ENCODE data around the gene PKP2. TPM values are rescaled to one million over a fixed set of nuclear protein-coding genes. Genes with fewer than 3 reads are reported as not detected.

Gene PKP2
- total and polyA plus RNA-seq, 2 donors (not counting 3 experiments of a cell fraction or from before 2014, with no cell fraction given) = 1.4 to 6.5 TPM

- H3K79me2 ChIP-seq (ENCODE audit: control insufficient read depth, insufficient read depth, low read length) = no peaks in the 10 kb centered on the region
- H3K4me3 ChIP-seq (replicated peaks in 1 of 3; ENCODE audit: insufficient read depth in 1 of 3, low read depth in 1 of 3, low read length in 3 of 3) = no peak overlapping the region
- H3K4me2 ChIP-seq (ENCODE audit: insufficient read depth, low read length) = no peak overlapping the region
- H4K20me1 ChIP-seq (replicated peaks; ENCODE audit: control insufficient read depth, extremely low read depth, insufficient read depth, low read length) = no peaks in the 10 kb centered on the region
- no peaks in the 10 kb centered on the region for H3K9me3 ChIP-seq (replicated peaks; ENCODE audit: control insufficient read depth, insufficient read depth, low read length)
- H3K27ac ChIP-seq (ENCODE audit: insufficient read depth, low read depth, low read length) = no peak overlapping the region
- CTCF ChIA-PET = no interaction called here
- H3K36me3 ChIP-seq (ENCODE audit: control insufficient read depth in 2 of 2, extremely low read depth in 1 of 2, insufficient read depth in 2 of 2, low read length in 2 of 2) = no peaks in the 10 kb centered on the region
- H2AFZ ChIP-seq (ENCODE audit: low read depth, low read length) = no peak overlapping the region
- dilution Hi-C loops (cut with MboI; ENCODE audit: extremely low pct_ligation_motif_present, low sequenced_read_pairs) = no loop called here
- peaks cover 26 to 29% of the 10 kb centered on the region in 2 experiments for H3K27me3 ChIP-seq (ENCODE audit: control insufficient read depth in 2 of 2, insufficient read depth in 2 of 2, low read length in 2 of 2)
- no peak for DNase-seq (ENCODE audit: low read depth, low spot score)
- H3K4me1 ChIP-seq (ENCODE audit: control insufficient read depth, extremely low read depth, insufficient read depth, low read length) = no peaks in the 10 kb centered on the region
- H3K9me1 ChIP-seq (replicated peaks; ENCODE audit: control insufficient read depth, extremely low read depth, insufficient read depth, low read length) = no peaks in the 10 kb centered on the region
- no TSS peak for BruUV-seq (replicated peaks)
- intact Hi-C loops (cut with micrococcal nuclease) = no loop called here
- POLR2A ChIA-PET = no interaction called here
- no peak overlapping the region for H3K9ac ChIP-seq (replicated peaks; ENCODE audit: extremely low read depth, insufficient read depth, low read length)
- peak; percentile 55 for FAIRE-seq
- TF ChIP-seq FOS (IDR thresholded peaks at IDR 0.05; ENCODE audit: borderline replicate concordance, insufficient read depth, low read length) = no peak
- TF ChIP-seq, protein P1, sequence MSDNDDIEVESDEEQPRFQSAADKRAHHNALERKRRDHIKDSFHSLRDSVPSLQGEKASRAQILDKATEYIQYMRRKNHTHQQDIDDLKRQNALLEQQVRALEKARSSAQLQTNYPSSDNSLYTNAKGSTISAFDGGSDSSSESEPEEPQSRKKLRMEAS (IDR thresholded peaks at IDR 0.05; ENCODE audit: insufficient read depth, insufficient read length) = no peak
- TF ChIP-seq POLR2A (IDR thresholded peaks at IDR 0.05; ENCODE audit: low read depth, low read length) = no peak
- no peak for TF ChIP-seq MYC (IDR thresholded peaks at IDR 0.05; ENCODE audit: low read depth, low read length)
- TF ChIP-seq POLR2AphosphoS5 (IDR thresholded peaks at IDR 0.05; ENCODE audit: insufficient read depth, low read depth, low read length) = no peak
- no peak for TF ChIP-seq JUN (IDR thresholded peaks at IDR 0.05; ENCODE audit: borderline replicate concordance, insufficient read depth, insufficient read length, low read depth)
- no peak for TF ChIP-seq GATA2 (IDR thresholded peaks at IDR 0.05; ENCODE audit: insufficient read depth, insufficient read length, low read depth, low read length)
- TF ChIP-seq, protein P2, sequence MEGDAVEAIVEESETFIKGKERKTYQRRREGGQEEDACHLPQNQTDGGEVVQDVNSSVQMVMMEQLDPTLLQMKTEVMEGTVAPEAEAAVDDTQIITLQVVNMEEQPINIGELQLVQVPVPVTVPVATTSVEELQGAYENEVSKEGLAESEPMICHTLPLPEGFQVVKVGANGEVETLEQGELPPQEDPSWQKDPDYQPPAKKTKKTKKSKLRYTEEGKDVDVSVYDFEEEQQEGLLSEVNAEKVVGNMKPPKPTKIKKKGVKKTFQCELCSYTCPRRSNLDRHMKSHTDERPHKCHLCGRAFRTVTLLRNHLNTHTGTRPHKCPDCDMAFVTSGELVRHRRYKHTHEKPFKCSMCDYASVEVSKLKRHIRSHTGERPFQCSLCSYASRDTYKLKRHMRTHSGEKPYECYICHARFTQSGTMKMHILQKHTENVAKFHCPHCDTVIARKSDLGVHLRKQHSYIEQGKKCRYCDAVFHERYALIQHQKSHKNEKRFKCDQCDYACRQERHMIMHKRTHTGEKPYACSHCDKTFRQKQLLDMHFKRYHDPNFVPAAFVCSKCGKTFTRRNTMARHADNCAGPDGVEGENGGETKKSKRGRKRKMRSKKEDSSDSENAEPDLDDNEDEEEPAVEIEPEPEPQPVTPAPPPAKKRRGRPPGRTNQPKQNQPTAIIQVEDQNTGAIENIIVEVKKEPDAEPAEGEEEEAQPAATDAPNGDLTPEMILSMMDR (IDR thresholded peaks at IDR 0.05; ENCODE audit: extremely low read depth in 1 of 2, insufficient read depth in 1 of 2, low read depth in 1 of 2, low read length in 2 of 2) = no peak
- TF ChIP-seq EZH2 (IDR thresholded peaks at IDR 0.05; ENCODE audit: borderline replicate concordance, low read depth, low read length, severe bottlenecking) = no peak
Observed at GRCh38 chr12:32777691-32778175, 118.8 kb downstream of the PKP2 start.
